Activated CD4-positive, alpha-beta T cell treated with anti-CD3 and anti-CD28 coated beads, Interleukin-2, amount 10 ng/mL, durations not matched to agents 24 days and 14 days (primary cell): ENCODE results near the gene ALB. TPM values are rescaled to one million over a fixed set of nuclear protein-coding genes. Genes with fewer than 3 reads are reported as not detected.
"Not testable (repeated sequence)": the region's sequence is repeated elsewhere in the genome, so short reads cannot be mapped to it uniquely, and the experiment has no call there.

ENCODE experiments used
- DNase-seq: peaks from one replicate; pipeline ENCODE4 v3.0.0; 2022
- H3K27ac Mint-ChIP-seq: one replicate; pipeline ENCODE4 v1.8.0; 2022; ENCODE audit warnings: mild to moderate bottlenecking, mixed read lengths
- H3K27me3 Mint-ChIP-seq: one replicate; pipeline ENCODE4 v1.8.0; 2022; ENCODE audit warnings: mixed read lengths
- H3K36me3 Mint-ChIP-seq: one replicate; pipeline ENCODE4 v1.8.0; 2022; ENCODE audit warnings: low read depth, mild to moderate bottlenecking, mixed read lengths
- H3K4me1 Mint-ChIP-seq: one replicate; pipeline ENCODE4 v1.8.0; 2021; ENCODE audit warnings: mixed read lengths
- H3K4me3 Mint-ChIP-seq: one replicate; pipeline ENCODE4 v1.8.0; 2022; ENCODE audit warnings: mild to moderate bottlenecking, moderate library complexity, mixed read lengths
- H3K9me3 Mint-ChIP-seq: one replicate; pipeline ENCODE4 v1.8.0; 2021; ENCODE audit warnings: mixed read lengths
- intact Hi-C: fragments of 100-400 bp; cut with micrococcal nuclease; formaldehyde crosslinking; loops from one replicate; pipeline ENCODE4 v1.15.1; 2023
- total RNA-seq: library from RNA; stranded (reverse); gene quantifications from 2 replicates; pipeline ENCODE4 v1.2.3, GENCODE V29; 2022

The ALB gene
- not detected in 2 replicates for total RNA-seq

DNA sequence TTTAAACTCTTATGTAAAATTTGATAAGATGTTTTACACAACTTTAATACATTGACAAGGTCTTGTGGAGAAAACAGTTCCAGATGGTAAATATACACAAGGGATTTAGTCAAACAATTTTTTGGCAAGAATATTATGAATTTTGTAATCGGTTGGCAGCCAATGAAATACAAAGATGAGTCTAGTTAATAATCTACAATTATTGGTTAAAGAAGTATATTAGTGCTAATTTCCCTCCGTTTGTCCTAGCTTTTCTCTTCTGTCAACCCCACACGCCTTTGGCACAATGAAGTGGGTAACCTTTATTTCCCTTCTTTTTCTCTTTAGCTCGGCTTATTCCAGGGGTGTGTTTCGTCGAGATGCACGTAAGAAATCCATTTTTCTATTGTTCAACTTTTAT lies at the start of gene ALB:
TSS of gene ALB (plus strand) at position 246 of the 400 bp plus-strand sequence. CDS start at position 287, 41 bp downstream.
- Mint-ChIP-seq H3K27me3 (no peaks in the 10 kb centered on the region), H3K4me3 (no peak within 1 kb of the TSS), H3K36me3 (no peaks in the 10 kb centered on the region)

DNA sequence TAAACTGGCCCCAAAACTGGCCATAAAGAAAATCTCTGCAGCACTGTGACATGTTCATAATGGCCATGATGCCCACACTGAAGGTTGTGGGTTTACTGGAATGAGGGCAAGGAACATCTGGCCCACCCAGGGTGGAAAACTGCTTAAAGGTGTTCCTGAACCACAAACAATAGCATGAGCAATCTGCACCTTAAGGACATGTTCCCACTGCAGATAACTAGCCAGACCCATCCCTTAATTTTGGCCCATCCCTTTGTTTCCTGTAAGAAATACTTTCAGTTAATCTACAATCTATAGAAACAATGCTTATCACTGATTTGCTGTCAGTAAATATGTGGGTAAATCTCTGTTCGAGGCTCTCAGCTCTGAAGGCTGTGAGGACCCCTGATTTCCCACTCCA lies 46.9 kb upstream of the ALB start:
- H3K4me3 Mint-ChIP-seq, H3K27ac Mint-ChIP-seq, H3K4me1 Mint-ChIP-seq, intact Hi-C loops, DNase-seq, H3K9me3 Mint-ChIP-seq, H3K36me3 Mint-ChIP-seq, H3K27me3 Mint-ChIP-seq: not testable (repeated sequence)

More for the DNA sequence above, at the start of gene ALB:
- intact Hi-C loops = no loop called here
- no peak within 1 kb of the TSS for H3K27ac Mint-ChIP-seq
- no peaks in the 10 kb centered on the region for H3K9me3 Mint-ChIP-seq
- no peaks in the 10 kb centered on the region for H3K4me1 Mint-ChIP-seq
- DNase-seq = no peak

DNA sequence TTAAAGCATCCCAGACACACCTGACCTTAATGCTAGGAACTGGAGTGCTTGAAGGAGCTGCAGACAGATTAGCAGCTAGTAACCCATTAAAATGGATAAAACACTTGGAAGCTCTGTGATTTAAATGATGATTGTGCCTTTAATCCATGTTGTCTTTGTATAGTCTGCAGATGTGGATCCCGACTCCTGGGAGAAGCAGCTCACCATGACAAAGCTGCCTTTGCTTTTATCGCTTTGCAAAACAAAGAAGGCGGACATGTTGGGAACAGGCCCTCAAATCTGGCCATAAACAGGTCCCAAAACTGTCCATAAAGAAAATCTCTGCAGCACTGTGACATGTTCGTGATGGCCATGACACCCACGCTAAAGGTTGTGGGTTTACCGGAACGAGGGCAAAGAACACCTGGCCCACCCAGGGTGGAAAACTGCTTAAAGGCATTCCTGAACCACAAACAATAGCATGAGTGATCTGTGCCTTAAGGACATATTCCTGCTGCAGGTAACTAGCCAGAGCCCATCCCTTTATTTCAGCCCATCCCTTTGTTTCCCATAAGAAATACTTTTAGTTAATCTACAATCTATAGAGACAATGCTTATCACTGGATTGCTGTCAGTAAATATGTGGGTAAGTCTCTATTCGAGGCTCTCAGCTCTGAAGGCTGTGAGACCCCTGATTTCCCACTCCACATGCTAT lies 34.4 kb upstream of the ALB start:
- intact Hi-C loops, H3K27me3 Mint-ChIP-seq, H3K27ac Mint-ChIP-seq, H3K4me1 Mint-ChIP-seq, H3K9me3 Mint-ChIP-seq, DNase-seq, H3K4me3 Mint-ChIP-seq, H3K36me3 Mint-ChIP-seq: not testable (repeated sequence)

DNA sequence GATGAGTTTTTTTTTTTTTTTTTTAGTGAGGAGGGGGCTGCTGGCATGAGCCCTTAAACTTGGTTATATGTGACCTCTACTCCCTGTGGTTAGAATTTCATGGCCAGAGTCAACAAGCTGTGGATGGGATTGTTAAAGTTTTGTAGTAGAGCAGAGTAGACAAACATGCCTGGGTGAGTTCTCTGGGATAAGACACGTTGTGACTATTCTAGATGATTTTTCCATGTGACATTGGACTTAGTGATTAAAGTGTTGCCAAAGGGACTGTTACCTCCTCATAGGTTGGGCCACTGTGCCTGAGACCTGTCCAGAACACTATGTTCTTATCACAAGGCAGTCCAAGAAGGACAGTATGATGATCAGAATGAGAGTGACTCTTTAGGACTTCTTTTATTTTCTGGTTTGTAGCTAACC lies 28.8 kb upstream of the ALB start:
- DNase-seq = no peak
- Mint-ChIP-seq H3K36me3 (no peaks in the 10 kb centered on the region), H3K27me3 (no peaks in the 10 kb centered on the region), H3K4me3 (no peak overlapping the region), H3K4me1 (no peaks in the 10 kb centered on the region), H3K9me3 (no peaks in the 10 kb centered on the region), H3K27ac (no peak overlapping the region)
- intact Hi-C loops = no loop called here

DNA sequence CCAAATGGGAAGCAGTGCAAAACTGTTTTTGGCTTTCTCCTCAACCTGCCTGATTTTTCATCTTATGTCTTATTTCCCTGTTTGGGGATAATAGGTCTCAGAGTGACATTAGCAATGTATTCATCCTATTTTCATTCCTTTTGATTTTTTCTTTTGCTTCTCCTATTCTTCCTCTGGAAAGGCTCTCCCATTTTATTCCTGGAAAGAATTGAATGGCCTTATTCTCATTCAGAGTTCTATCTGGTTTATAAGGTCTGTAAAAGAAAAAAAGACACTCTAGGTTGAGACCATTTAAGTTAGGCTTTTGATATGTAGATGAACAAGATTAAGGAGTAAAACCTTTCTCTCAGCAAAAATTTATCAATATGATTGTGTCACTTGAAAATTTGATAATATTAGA lies 27.8 kb upstream of the ALB start:
- no peak for DNase-seq
- H3K36me3 Mint-ChIP-seq = no peaks in the 10 kb centered on the region
- no peaks in the 10 kb centered on the region for H3K27me3 Mint-ChIP-seq
- no peak overlapping the region for H3K27ac Mint-ChIP-seq
- H3K4me3 Mint-ChIP-seq = no peak overlapping the region
- intact Hi-C loops = no loop called here
- no peaks in the 10 kb centered on the region for H3K4me1 Mint-ChIP-seq
- no peaks in the 10 kb centered on the region for H3K9me3 Mint-ChIP-seq

DNA sequence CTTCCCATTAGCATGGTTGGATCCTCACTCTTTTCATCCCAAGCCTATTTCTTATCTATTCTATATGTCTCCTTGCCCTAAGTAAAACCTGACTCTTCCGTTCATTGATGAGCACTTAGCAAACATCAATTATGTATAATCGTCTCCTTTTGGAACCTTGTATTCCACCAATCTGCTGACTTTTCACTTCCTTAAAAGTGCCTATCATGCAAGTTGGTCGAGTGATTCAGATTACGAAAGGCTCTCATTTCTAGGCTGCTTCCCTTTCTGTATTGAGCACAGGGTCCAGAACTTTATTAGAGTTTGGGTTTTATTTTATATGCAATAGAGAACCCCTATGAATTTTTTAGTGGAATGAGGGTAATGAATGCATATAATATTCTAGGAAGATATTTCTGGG lies 27.1 kb upstream of the ALB start:
- Mint-ChIP-seq H3K36me3 (no peaks in the 10 kb centered on the region), H3K27me3 (no peaks in the 10 kb centered on the region), H3K27ac (no peak overlapping the region), H3K9me3 (no peaks in the 10 kb centered on the region), H3K4me3 (no peak overlapping the region), H3K4me1 (no peaks in the 10 kb centered on the region)
- intact Hi-C loops = no loop called here
- no peak for DNase-seq

DNA sequence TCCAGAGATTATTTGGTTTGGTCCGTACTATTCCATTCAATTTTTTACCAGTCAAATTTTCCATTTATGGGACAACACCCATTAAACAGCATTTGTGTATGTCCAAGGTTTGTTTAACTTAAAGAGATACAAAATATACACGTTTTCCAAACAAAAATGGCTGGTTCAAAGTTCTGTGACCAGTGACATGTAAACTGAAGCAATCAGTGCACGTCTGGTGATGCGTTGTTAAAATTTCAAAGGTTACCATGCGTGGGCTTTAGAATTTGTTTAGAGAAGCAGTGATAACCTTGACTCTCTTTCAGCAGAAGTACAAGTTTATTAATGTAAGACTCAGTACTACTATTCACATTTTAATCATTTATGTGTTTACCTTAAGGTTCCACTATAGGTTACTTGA lies 25.2 kb upstream of the ALB start:
- intact Hi-C loops = no loop called here
- Mint-ChIP-seq H3K4me3 (no peak overlapping the region), H3K4me1 (no peaks in the 10 kb centered on the region), H3K27ac (no peak overlapping the region), H3K9me3 (no peaks in the 10 kb centered on the region), H3K36me3 (no peaks in the 10 kb centered on the region), H3K27me3 (no peaks in the 10 kb centered on the region)
- no peak for DNase-seq

DNA sequence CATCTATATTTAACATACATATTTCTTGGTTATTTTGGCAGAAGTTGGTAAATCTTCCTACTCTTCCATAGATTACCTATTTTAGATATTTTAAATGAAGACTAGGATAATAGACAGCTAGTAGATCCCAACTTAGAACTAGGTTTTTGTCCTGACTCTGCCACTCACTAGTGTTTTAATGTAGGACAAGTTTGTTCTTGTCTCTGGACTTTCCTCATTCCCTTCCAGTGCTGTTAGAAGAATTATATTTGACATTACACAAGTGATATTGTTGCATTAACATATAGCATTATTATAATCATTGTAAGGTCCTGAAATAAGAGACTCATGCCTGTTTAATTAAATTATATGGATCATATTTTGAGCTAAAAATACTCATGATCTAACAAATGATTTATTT lies 24.1 kb upstream of the ALB start:
- no peaks in the 10 kb centered on the region for H3K9me3 Mint-ChIP-seq
- intact Hi-C loops = no loop called here
- no peak overlapping the region for H3K4me3 Mint-ChIP-seq
- H3K27ac Mint-ChIP-seq = no peak overlapping the region
- H3K27me3 Mint-ChIP-seq = no peaks in the 10 kb centered on the region
- H3K4me1 Mint-ChIP-seq = no peaks in the 10 kb centered on the region
- H3K36me3 Mint-ChIP-seq = no peaks in the 10 kb centered on the region
- DNase-seq = no peak

DNA sequence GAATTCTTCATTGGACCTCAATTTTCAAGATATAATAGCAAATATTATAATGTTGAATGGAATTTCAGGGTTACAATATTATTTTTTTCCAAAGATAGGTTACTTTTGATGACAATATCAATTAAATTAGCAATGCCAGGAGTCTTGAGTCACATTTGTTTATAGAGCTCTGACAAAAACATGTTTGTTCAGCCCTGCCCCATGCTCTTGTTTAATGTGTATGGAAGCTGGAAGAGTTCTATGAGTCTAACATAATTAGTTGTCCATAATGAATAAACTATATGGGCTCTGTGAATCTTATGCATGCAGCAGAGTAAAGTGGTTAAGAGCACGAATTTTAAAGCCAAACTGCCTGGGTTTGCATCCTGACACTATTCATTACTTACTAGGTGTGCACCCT lies 22.9 kb upstream of the ALB start:
- intact Hi-C loops = no loop called here
- H3K4me3 Mint-ChIP-seq = no peak overlapping the region
- H3K36me3 Mint-ChIP-seq = no peaks in the 10 kb centered on the region
- H3K9me3 Mint-ChIP-seq = no peaks in the 10 kb centered on the region
- H3K27ac Mint-ChIP-seq = no peak overlapping the region
- no peaks in the 10 kb centered on the region for H3K4me1 Mint-ChIP-seq
- no peak for DNase-seq
- no peaks in the 10 kb centered on the region for H3K27me3 Mint-ChIP-seq

DNA sequence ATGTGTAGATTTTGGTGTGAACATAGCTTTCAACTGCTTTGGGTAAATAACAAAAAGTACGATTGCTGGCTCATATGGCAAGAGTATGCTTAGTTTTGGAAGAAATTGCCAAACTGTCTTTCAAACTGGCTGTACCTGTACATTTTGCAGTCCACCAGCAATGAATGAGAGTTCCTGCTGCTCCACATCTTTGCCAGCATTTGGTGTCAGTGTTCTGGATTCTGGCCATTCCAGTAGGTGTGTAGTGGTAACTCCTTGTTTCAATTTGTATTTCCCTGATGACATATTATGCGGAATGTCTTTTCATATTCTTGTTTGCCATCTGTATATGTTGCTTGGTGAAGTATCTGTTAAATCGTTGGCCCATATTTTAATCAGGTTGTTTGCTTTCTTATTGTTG lies 20.6 kb upstream of the ALB start:
- Mint-ChIP-seq H3K4me1 (no peaks in the 10 kb centered on the region), H3K27me3 (no peaks in the 10 kb centered on the region), H3K9me3 (no peaks in the 10 kb centered on the region), H3K4me3 (no peak overlapping the region), H3K27ac (no peak overlapping the region), H3K36me3 (no peaks in the 10 kb centered on the region)
- no peak for DNase-seq
- intact Hi-C loops = no loop called here

DNA sequence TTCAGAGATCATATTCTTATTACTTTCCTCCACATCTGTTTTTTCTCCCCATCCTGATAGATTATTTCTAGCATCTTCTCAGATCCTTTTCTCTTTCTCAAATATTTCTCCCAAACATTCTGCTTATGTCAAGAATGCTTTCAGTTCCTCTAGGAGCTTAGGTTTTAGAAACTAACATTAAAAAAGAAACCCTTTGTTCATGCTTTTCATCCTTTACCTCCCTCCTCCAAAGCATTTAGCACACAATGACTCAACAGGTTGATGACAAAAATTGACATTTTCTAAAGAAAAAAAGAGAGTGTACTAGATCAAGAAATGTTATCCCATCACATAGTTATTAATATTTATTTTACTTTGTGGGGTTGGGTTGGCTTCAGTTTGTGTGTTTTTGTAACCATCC lies 16.5 kb upstream of the ALB start:
- Mint-ChIP-seq H3K36me3 (no peaks in the 10 kb centered on the region), H3K4me1 (no peaks in the 10 kb centered on the region), H3K9me3 (peaks cover 3% of the 10 kb centered on the region), H3K27ac (no peak overlapping the region), H3K4me3 (no peak overlapping the region), H3K27me3 (no peaks in the 10 kb centered on the region)
- DNase-seq = no peak
- intact Hi-C loops = no loop called here

DNA sequence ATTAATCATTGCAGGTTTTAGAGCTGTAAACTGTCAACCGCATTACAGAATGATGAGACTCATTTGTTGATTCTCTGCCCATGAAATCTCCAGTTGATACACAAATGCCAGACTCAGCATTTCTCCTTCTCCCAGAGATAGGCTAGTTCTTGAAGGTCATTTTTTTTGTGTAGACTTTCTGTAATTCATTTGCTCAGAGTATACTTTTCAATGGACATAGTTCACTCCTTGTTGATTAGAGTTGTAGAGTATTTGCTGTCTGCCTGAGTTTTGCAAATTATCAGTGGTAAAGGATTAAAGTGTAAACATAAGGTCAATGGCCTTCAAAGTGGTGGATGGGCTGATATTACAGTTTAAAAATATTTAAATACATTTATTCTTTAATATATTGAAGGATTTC lies 15.2 kb upstream of the ALB start:
- Mint-ChIP-seq H3K4me1 (no peaks in the 10 kb centered on the region), H3K9me3 (peaks cover 3% of the 10 kb centered on the region), H3K27me3 (no peaks in the 10 kb centered on the region), H3K36me3 (no peaks in the 10 kb centered on the region), H3K4me3 (no peak overlapping the region), H3K27ac (no peak overlapping the region)
- intact Hi-C loops = no loop called here
- DNase-seq = no peak

DNA sequence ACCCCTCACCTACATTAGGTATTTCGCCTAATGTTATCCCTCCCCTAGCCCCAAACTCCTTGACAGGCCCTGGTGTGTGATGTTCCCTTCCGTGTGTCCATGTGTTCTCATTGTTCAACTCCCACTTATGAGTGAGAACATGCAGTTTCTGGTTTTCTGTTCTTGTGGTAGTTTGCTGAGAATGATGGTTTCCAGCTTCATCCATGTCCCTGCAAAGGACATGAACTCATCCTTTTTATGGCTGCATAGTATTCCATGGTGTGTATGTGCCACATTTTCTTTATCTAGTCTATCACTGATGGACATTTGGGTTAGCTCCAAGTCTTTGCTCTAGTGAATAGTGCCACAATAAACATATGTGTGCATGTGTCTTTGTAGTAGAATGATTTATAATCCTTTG lies 14.4 kb upstream of the ALB start:
- H3K4me3 Mint-ChIP-seq, H3K9me3 Mint-ChIP-seq, H3K27ac Mint-ChIP-seq, DNase-seq, H3K27me3 Mint-ChIP-seq, intact Hi-C loops, H3K4me1 Mint-ChIP-seq, H3K36me3 Mint-ChIP-seq: not testable (repeated sequence)

DNA sequence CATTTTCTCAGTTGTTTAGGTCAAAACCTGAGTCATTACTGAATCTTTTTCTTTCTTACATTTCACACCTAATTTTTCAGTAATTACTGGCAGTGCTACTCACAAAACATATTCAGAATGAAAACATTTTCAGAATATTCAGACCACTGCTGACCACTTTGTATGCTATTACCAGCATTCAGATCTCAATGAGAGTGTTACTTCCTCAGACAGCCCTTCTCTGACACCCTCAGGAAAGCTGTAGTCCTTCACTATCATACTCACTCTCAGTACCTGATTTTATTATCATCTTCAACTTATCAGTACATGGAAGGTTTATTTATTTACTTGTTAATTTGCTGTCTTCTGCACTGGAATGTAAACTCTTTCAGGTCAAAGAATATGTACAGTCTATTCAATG lies 12.3 kb upstream of the ALB start:
- intact Hi-C loops = no loop called here
- Mint-ChIP-seq H3K4me3 (no peak overlapping the region), H3K9me3 (peaks cover 3% of the 10 kb centered on the region), H3K27me3 (peaks cover 2% of the 10 kb centered on the region), H3K36me3 (no peaks in the 10 kb centered on the region), H3K27ac (no peak overlapping the region), H3K4me1 (no peaks in the 10 kb centered on the region)
- no peak for DNase-seq

DNA sequence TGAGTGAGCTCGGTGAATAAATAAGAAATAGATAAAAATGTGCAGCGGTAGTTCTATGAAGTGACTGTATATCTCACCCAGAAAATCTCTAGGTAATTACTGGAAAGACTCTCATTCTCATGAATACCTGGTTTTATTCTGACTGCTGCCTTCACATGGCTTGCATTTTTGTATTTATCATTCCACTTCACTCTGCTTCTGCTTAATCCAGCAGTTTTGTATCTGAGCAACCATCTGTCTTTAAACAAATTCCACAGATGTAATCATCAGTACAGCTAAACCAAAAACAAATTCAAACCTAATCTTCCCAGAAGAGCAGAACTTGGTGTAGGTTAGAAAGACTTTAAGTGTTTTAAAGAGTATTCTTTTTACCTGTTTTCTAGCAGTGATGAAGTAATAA lies 11.2 kb upstream of the ALB start:
- H3K4me3 Mint-ChIP-seq = no peak overlapping the region
- peaks cover 3% of the 10 kb centered on the region for H3K27me3 Mint-ChIP-seq
- intact Hi-C loops = no loop called here
- H3K36me3 Mint-ChIP-seq = no peaks in the 10 kb centered on the region
- peaks cover 3% of the 10 kb centered on the region for H3K9me3 Mint-ChIP-seq
- H3K27ac Mint-ChIP-seq = no peak overlapping the region
- no peak for DNase-seq
- no peaks in the 10 kb centered on the region for H3K4me1 Mint-ChIP-seq
